Right cardiac atrium (tissue), 5 donors: ENCODE results near the gene NR3C1. TPM values are rescaled to one million over a fixed set of nuclear protein-coding genes. Genes with fewer than 3 reads are reported as not detected.

Experiments
- ATAC-seq, 2 donors: fragments of 200-7000 bp; cut with Tn5 transposase; one replicate each; pipeline versions ENCODE4 v1.8.0 to v1.9.1; 2020; ENCODE audit warnings: moderate library complexity in 2 of 2, mild to moderate bottlenecking in 1 of 2
- DNase-seq, 3 donors: peaks; one replicate each; pipeline ENCODE4 v3.0.0-alpha.2; 2020
- H3K27ac ChIP-seq: one replicate; pipeline ENCODE4 v1.5.1; 2013; ENCODE audit warnings: mild to moderate bottlenecking, low read length, control low read depth, moderate library complexity
- H3K27me3 ChIP-seq: one replicate; pipeline ENCODE4 v1.6.1; 2013; ENCODE audit not compliant: control insufficient read depth, insufficient read depth
- H3K4me1 ChIP-seq: one replicate; pipeline ENCODE4 v1.6.1; 2013; ENCODE audit warnings: low read length; ENCODE audit not compliant: control insufficient read depth, insufficient read depth
- H3K4me3 ChIP-seq: one replicate; pipeline ENCODE4 v1.5.1; 2013; ENCODE audit warnings: low read length, control low read depth
- H3K9me3 ChIP-seq: one replicate; pipeline ENCODE4 v1.6.1; 2013; ENCODE audit warnings: low read length; ENCODE audit not compliant: control insufficient read depth
- WGBS: extraction: QIAGEN DNeasy Blood & Tissue Kit; methylation state at CpG from one replicate; pipeline ENCODE4 v1.1.7; 2013; 5-methylcytosine and 5-hydroxymethylcytosine counted together
- intact Hi-C, 4 donors: fragments of 100-400 bp; cut with DNase I; formaldehyde crosslinking; loops; one replicate each; pipeline versions ENCODE4 v1.11.0 to v1.14.0; 2022 to 2023
- polyA plus RNA-seq: library from polyadenylated mRNA; stranded (reverse); fragments of 200-250 nt; gene quantifications from one replicate; pipeline ENCODE4 v1.2.3, GENCODE V29; 2013
- total RNA-seq, 4 donors: library from RNA; stranded (reverse); fragmentation: NEBNext Ultra II Directional; extraction: Animal tissue kit (Norgen Biotek cat#: 25700); gene quantifications; one replicate each; pipeline ENCODE4 v1.2.1, GENCODE V29; 2021
- donor health status: healthy with polysubstance abuse.
- donor health status: DM: no; HTN: yes; CAD: no.
- donor health status: DM: no; HTN: no; CAD: no.
- donor health status: DM: no; HTN: yes; CAD: no; lungs with severe emphysema.
- donor health status: DM: yes; HTN: yes; CAD: no.

The NR3C1 gene
- total and polyA plus RNA-seq, 5 donors: 16.5 to 66.5 (median 49.9) TPM

DNA sequence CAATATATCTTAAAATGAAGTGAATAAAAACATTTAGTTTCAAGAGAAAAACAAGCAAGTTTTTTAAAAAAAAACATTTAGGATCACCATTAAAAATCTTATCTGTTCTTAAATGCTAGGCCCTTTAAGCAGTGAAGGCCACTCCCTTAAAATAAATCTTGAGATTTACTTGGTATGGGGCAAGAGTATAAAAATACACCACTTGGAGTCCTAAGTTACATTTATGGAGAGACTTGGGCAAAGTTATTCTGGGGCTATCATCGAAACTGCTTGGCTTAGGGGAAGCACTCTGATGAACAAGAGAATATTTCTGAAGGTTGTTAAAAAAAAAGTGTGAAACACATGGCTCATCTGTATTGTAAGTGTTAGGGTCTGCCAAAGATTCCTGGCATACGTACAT, 97.4 kb downstream of the NR3C1 start:
- H3K9me3 ChIP-seq: no peaks in the 10 kb centered on the region
- DNase-seq (no peak), ATAC-seq (no peak)
- no peaks in the 10 kb centered on the region for H3K4me1 ChIP-seq
- no peak overlapping the region for H3K4me3 ChIP-seq
- no peak overlapping the region for H3K27ac ChIP-seq
- intact Hi-C loops: no loop called here
- H3K27me3 ChIP-seq: no peaks in the 10 kb centered on the region
- 60% methylated on average over 2 of the region's 2 CpGs for WGBS

- over 99% methylated on average over 2 of the region's 2 CpGs for WGBS
- no peaks in the 10 kb centered on the region for H3K9me3 ChIP-seq
- H3K4me1 ChIP-seq: no peaks in the 10 kb centered on the region
- no peak overlapping the region for H3K4me3 ChIP-seq
- no peak overlapping the region for H3K27ac ChIP-seq
- ATAC-seq (no peak), DNase-seq (no peak)
- no peaks in the 10 kb centered on the region for H3K27me3 ChIP-seq
- intact Hi-C loops: no loop called here
These were observed 98.5 kb downstream of the NR3C1 start for GRCh38 chr5:143304836-143305475.

DNA sequence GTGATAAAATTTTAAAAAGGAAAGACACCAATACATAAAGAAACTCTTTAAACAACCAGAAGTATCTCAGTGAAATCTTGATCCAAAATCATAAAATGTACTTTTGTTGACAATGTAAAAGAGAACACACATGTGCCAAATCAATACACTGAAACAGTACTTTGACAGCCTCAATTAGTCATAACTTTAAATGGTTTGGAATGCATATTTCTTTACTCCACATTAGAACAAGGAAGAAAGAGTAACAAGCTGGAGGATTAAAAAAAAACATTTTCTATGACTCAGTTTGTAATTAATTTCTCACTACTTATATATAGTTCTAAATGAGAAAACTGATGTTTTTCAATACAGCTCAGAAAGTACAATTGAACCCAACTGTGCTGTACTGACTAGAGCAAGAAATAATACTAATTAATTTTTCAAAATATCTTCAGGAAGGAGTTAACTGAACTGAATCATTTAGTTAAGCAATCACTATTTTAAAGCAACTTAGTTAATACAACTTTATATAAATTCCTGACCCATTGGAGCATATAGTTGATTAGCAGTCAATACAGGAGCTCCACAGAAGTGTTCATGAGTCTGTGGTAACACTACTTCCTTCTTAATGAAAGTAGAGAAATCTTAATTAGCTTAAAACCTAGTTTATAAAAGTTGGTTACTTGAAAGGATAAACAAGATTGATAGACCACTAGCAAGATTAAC, 101.0 kb downstream of the NR3C1 start:
- intact Hi-C loops: no loop called here

DNA sequence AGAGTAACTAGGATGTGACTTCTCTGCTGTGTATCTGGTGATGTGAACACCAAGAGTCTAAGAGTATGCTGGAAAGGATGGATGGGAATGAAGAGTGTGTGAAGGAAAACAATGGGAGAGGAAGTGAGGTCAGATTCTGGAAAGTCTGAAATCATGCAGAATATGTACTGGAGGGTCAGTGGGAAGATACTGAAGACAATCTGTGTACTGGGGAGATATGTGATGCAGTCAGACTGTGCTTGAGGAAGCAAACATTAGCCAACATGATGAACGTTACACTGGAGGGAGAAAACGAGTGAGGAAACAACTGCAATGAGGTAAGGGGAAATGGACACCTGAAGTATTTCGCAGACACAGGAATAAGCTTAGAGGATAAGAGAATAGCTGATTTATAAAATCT, 105.7 kb downstream of the NR3C1 start:
- DNase-seq (no peak), ATAC-seq (no peak)
- Histone ChIP-seq H3K9me3 (no peaks in the 10 kb centered on the region), H3K27ac (no peak overlapping the region), H3K4me1 (no peaks in the 10 kb centered on the region), H3K4me3 (no peak overlapping the region), H3K27me3 (no peaks in the 10 kb centered on the region)
- intact Hi-C loops: no loop called here
- 60% methylated on average over 3 of the region's 3 CpGs for WGBS

More for the DNA sequence above, 101.0 kb downstream of the NR3C1 start:
- ATAC-seq (no peak), DNase-seq (no peak)
- Histone ChIP-seq H3K4me1 (no peaks in the 10 kb centered on the region), H3K9me3 (no peaks in the 10 kb centered on the region), H3K4me3 (no peak overlapping the region), H3K27ac (no peak overlapping the region), H3K27me3 (no peaks in the 10 kb centered on the region)

DNA sequence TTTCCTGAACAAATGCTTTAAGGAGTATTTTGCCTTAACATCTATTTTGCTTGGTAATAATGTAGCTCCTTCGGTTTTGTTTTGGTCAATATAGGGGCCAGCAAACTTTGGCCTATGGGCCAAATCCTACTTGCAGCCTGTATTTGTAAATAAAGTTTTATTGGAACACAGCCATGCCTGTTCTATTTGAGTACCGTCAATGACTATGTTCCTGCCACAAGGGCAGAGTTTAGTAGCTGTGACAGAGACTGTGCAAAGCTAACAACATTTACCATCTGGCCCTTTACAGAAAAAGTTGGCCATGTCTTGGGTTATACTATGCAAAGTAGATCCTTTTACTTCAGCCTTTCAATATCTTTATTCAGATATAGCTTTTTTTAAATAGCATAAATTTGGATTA, 113.4 kb downstream of the NR3C1 start:
- no peak overlapping the region for H3K4me3 ChIP-seq
- no peak overlapping the region for H3K27ac ChIP-seq
- H3K4me1 ChIP-seq: peaks cover 1% of the 10 kb centered on the region
- ATAC-seq: no peak
- WGBS: 86% methylated on average over 2 of the region's 2 CpGs
- H3K27me3 ChIP-seq: no peaks in the 10 kb centered on the region
- no peaks in the 10 kb centered on the region for H3K9me3 ChIP-seq
- intact Hi-C loops: no loop called here
- DNase-seq: no peak

GRCh38 chr5:143284521-143284920, 119.0 kb downstream of the NR3C1 start:
- 82% methylated on average over 3 of the region's 3 CpGs for WGBS
- no peak for ATAC-seq
- Histone ChIP-seq H3K27ac (no peak overlapping the region), H3K4me1 (no peaks in the 10 kb centered on the region), H3K9me3 (peaks cover 2% of the 10 kb centered on the region), H3K27me3 (no peaks in the 10 kb centered on the region), H3K4me3 (no peak overlapping the region)
- intact Hi-C loops: no loop called here
- DNase-seq: no peak

DNA sequence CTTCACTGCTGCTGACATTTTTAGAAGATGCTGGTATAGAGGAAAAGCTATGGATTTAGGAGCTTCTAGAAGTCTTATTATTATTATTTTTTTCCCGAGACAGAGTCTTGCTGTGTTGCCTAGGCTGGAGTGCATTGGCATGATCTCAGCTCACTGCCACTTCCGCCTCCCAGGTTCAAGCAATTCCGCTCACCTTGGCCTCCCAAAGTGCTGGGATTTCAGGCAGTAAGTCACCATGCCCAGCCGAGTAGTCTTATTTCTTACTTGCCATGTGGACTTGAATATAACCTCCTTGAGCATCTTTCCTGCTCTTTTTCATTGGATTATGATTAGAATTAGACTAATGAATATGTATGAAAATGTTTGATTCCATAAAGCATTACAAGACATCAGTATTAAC, 119.5 kb downstream of the NR3C1 start:
- H3K4me1 ChIP-seq: no peaks in the 10 kb centered on the region
- H3K4me3 ChIP-seq: no peak overlapping the region
- peaks cover 2% of the 10 kb centered on the region for H3K9me3 ChIP-seq
- WGBS: 98% methylated on average over 4 of the region's 4 CpGs
- DNase-seq (no peak), ATAC-seq (no peak)
- H3K27ac ChIP-seq: no peak overlapping the region
- H3K27me3 ChIP-seq: no peaks in the 10 kb centered on the region
- intact Hi-C loops: no loop called here

- no peak for DNase-seq
- no peaks in the 10 kb centered on the region for H3K27me3 ChIP-seq
- intact Hi-C loops: no loop called here
- H3K4me3 ChIP-seq: no peak overlapping the region
- ATAC-seq: no peak
- peaks cover 2% of the 10 kb centered on the region for H3K9me3 ChIP-seq
- H3K27ac ChIP-seq: no peak overlapping the region
- WGBS: 82% methylated on average over 3 of the region's 3 CpGs
- H3K4me1 ChIP-seq: no peaks in the 10 kb centered on the region
These were observed 122.3 kb downstream of the NR3C1 start for GRCh38 chr5:143281226-143281625.

DNA sequence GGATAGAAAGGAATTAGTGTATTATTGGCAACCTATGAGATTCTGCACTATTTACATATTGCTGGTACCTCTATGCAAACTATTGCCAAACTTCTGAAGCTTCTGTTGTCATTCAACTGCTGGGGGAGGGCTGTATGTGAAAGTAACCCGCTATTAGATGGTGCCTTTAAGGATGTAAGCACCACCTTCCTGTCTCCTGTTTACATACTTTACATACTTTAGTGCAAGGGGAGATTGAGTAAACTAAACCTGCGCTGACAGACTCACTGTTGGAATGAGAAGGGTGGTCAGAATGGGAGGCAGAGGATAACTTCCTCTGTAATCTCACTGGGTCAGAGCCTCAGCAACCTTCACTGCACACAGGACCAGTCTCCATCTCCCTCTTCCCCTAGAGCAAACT, 123.8 kb downstream of the NR3C1 start:
- Histone ChIP-seq H3K4me3 (no peak overlapping the region), H3K4me1 (no peaks in the 10 kb centered on the region), H3K27me3 (no peaks in the 10 kb centered on the region), H3K27ac (no peak overlapping the region), H3K9me3 (peaks cover 2% of the 10 kb centered on the region)
- WGBS: 62% methylated on average over 2 of the region's 2 CpGs
- ATAC-seq (no peak), DNase-seq (no peak)
- intact Hi-C loops: no loop called here

- H3K9me3 ChIP-seq: no peaks in the 10 kb centered on the region
- ATAC-seq (no peak), DNase-seq (no peak)
- intact Hi-C loops: no loop called here
- no peak overlapping the region for H3K4me3 ChIP-seq
- H3K4me1 ChIP-seq: no peaks in the 10 kb centered on the region
- H3K27me3 ChIP-seq: no peaks in the 10 kb centered on the region
- 90% methylated on average over 2 of the region's 2 CpGs for WGBS
- H3K27ac ChIP-seq: no peak overlapping the region
These were observed 126.0 kb downstream of the NR3C1 start for GRCh38 chr5:143277536-143277935.

DNA sequence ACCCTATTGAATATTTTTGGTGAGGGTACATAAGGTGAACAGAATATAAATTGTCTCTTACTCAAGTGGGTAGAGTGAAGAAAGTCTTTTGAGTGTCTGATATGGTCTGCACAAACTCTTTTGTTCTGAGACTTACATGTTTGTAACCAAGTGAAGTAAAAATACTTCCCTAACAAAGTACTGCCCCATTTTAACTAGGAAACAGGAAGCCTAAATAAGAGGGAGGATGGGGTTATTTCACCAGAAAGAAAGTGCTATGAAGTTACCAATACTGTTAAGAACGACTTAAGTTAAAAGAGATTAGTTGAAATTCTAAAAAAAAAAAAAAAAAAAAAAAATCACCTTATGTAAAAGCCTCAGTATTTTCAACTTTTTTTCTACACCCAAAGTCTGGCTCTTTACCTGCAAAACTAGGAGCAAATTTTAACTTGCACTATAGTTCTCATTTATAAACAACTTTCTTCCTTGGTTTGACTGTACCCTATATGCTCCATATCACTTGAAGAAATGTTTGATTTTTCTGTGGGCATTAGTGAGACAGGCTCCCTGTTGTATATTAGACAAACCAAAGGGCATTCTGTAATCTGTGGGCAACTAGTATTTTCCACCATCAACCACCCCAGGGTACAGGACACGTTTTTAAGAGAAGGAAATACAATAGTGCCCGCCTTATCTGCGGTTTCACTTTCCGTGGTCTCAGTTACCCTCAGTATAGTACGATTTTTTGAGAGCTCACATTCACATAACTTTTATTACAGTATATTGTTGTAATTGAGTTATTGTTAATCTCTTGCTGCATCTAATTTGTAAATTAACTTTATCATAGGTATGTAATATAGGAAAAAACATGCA, 127.7 kb downstream of the NR3C1 start:
- WGBS: 76% methylated on average over 6 of the region's 6 CpGs
- DNase-seq (no peak), ATAC-seq (no peak)
- no peak overlapping the region for H3K27ac ChIP-seq
- no peaks in the 10 kb centered on the region for H3K4me1 ChIP-seq
- H3K27me3 ChIP-seq: no peaks in the 10 kb centered on the region
- H3K9me3 ChIP-seq: no peaks in the 10 kb centered on the region
- intact Hi-C loops: no loop called here
- no peak overlapping the region for H3K4me3 ChIP-seq
